Activated CD8-positive, alpha-beta memory T cell treated with anti-CD3 and anti-CD28 coated beads for 36 hours (primary cell): ENCODE measurements around the gene GFOD1. TPM values are rescaled to one million over a fixed set of nuclear protein-coding genes. Genes with fewer than 3 reads are reported as not detected.

ENCODE experiments used
- CTCF ChIA-PET: fragments of 350-600 bp; sonication (Branson Sonifier 250); formaldehyde crosslinking; loops from one replicate; lab custom pipeline; 2021; ENCODE audit warnings: antibody characterized with exemption; lab: Charles Lee
- POLR2A ChIA-PET: fragments of 350-600 bp; sonication (Branson Sonifier 250); formaldehyde crosslinking; loops from one replicate; lab custom pipeline; 2021; ENCODE audit warnings: antibody characterized with exemption; lab: Charles Lee
- total RNA-seq, 2 experiments: library from RNA; stranded (reverse); gene quantifications; one replicate each; pipeline ENCODE4 v1.2.3, GENCODE V29; 2021

GFOD1 gene
- total RNA-seq, 2 experiments from 2014 or later = 11.5 to 12.7 TPM

- ChIA-PET CTCF (interaction anchor here (0.7 kb wide), 1 partner anchor 77 kb away, joined by 3 read pairs; no protein-coding TSS in a partner anchor), POLR2A (no interaction called here)
These were observed 125.0 kb downstream of the GFOD1 start for GRCh38 chr6:13362412-13362811.

GRCh38 chr6:13360671-13361540 lies 126.5 kb downstream of the GFOD1 start:
- CTCF ChIA-PET = no interaction called here

GRCh38 chr6:13359287-13359686 lies 128.1 kb downstream of the GFOD1 start:
- ChIA-PET POLR2A (interaction anchor here (0.7 kb wide), 1 partner anchor 1185 kb away, joined by 4 read pairs; no protein-coding TSS in a partner anchor), CTCF (no interaction called here)

More at GRCh38 chr6:13360671-13361540, 126.5 kb downstream of the GFOD1 start:
- POLR2A ChIA-PET = no interaction called here

GRCh38 chr6:13358511-13358910 lies 128.9 kb downstream of the GFOD1 start:
- POLR2A ChIA-PET = no interaction called here
- CTCF ChIA-PET = interaction anchor here (1.0 to 1.8 kb wide), 4 partner anchors 15 to 217 kb away, joined by 3 to 8 read pairs (median 4); partner anchors contain the start of gene TBC1D7

GRCh38 chr6:13357551-13358075 lies 129.8 kb downstream of the GFOD1 start:
- CTCF ChIA-PET = interaction anchor here (0.6 to 1.8 kb wide), 6 partner anchors 18 to 217 kb away, joined by 3 to 8 read pairs (median 3); partner anchors contain the start of gene TBC1D7
- POLR2A ChIA-PET = interaction anchor here (1.0 kb wide), 1 partner anchor 70 kb away, joined by 3 read pairs; no protein-coding TSS in a partner anchor

GRCh38 chr6:13355999-13356785 lies 131.2 kb downstream of the GFOD1 start:
- ChIA-PET CTCF (interaction anchor here (0.6 to 1.6 kb wide), 2 partner anchors 37 to 53 kb away, joined by 3 read pairs; no protein-coding TSS in a partner anchor), POLR2A (interaction anchor here (0.9 to 1.4 kb wide), 2 partner anchors 19 to 98 kb away, joined by 3 to 6 read pairs; no protein-coding TSS in a partner anchor)

GRCh38 chr6:13355043-13355945 lies 132.1 kb downstream of the GFOD1 start:
- POLR2A ChIA-PET = interaction anchor here (0.9 to 1.4 kb wide), 2 partner anchors 20 to 99 kb away, joined by 3 to 6 read pairs; no protein-coding TSS in a partner anchor

GRCh38 chr6:13354331-13355042 lies 132.9 kb downstream of the GFOD1 start:
- POLR2A ChIA-PET = no interaction called here
- CTCF ChIA-PET = interaction anchor here (1.2 kb wide), 1 partner anchor 77 kb away, joined by 4 read pairs; no protein-coding TSS in a partner anchor

More at GRCh38 chr6:13355043-13355945, 132.1 kb downstream of the GFOD1 start:
- CTCF ChIA-PET = interaction anchor here (1.2 kb wide), 1 partner anchor 77 kb away, joined by 4 read pairs; no protein-coding TSS in a partner anchor

GRCh38 chr6:13352165-13352564 lies 135.2 kb downstream of the GFOD1 start:
- ChIA-PET POLR2A (no interaction called here), CTCF (no interaction called here)

- ChIA-PET POLR2A (no interaction called here), CTCF (no interaction called here)
These were observed 136.1 kb downstream of the GFOD1 start for GRCh38 chr6:13351271-13351670.

- CTCF ChIA-PET = no interaction called here
These were observed 137.4 kb downstream of the GFOD1 start for GRCh38 chr6:13349811-13350506.

GRCh38 chr6:13348334-13349113 lies 138.9 kb downstream of the GFOD1 start:
- CTCF ChIA-PET = interaction anchor here (1.6 kb wide), 1 partner anchor 227 kb away, joined by 4 read pairs; no protein-coding TSS in a partner anchor
- POLR2A ChIA-PET = no interaction called here

More at GRCh38 chr6:13349811-13350506, 137.4 kb downstream of the GFOD1 start:
- POLR2A ChIA-PET = no interaction called here

- POLR2A ChIA-PET = no interaction called here
- CTCF ChIA-PET = no interaction called here
These were observed 141.2 kb downstream of the GFOD1 start for GRCh38 chr6:13346245-13346644.

- CTCF ChIA-PET = no interaction called here
- POLR2A ChIA-PET = interaction anchor here (0.7 kb wide), 1 partner anchor 377 kb away, joined by 3 read pairs; no protein-coding TSS in a partner anchor
These were observed 144.9 kb downstream of the GFOD1 start for GRCh38 chr6:13342414-13343019.

GRCh38 chr6:13339863-13340630 lies 147.4 kb downstream of the GFOD1 start:
- CTCF ChIA-PET = no interaction called here
- POLR2A ChIA-PET = no interaction called here
